Lower leg skin (tissue), 3 donors: ENCODE data around the gene SKAP1.

ENCODE experiments used
- POLR2A ChIP-seq, 2 donors: fragments of 450-650 bp; IDR thresholded peaks; one replicate each; pipeline ENCODE4 v1.6.1; 2016 to 2017; ENCODE audit warnings: antibody characterized with exemption in 2 of 2, mild to moderate bottlenecking in 1 of 2, moderate library complexity in 1 of 2
- TF ChIP-seq, protein P1 (sequence below), 3 donors: fragments of 450-650 bp; IDR thresholded peaks; one replicate each; pipeline ENCODE4 v1.5.1; 2016; ENCODE audit warnings: antibody characterized with exemption in 3 of 3, mild to moderate bottlenecking in 3 of 3, moderate library complexity in 2 of 3

DNA sequence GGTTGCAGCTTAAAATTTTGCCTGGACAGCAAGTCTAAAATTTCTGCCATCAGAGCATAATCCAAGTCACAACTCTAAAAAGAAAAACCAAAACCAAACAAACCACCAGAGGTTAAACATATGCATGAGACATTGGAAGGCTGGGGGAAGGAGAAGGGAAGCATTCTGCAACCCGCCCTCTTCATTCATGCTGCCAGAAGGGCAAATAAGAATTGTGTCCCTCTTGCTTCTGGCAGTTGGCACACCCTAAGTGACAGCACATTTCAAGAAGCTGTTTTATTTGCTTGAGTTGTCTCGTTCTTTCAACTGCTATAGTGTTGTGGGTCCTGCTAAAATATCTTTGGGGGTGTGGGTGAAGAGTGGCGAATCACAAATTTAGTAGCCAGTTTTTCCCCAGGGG, 99.6 kb downstream of the SKAP1 start:
- no peak for TF ChIP-seq POLR2A (IDR thresholded peaks at IDR 0.05)
- TF ChIP-seq, protein P1, sequence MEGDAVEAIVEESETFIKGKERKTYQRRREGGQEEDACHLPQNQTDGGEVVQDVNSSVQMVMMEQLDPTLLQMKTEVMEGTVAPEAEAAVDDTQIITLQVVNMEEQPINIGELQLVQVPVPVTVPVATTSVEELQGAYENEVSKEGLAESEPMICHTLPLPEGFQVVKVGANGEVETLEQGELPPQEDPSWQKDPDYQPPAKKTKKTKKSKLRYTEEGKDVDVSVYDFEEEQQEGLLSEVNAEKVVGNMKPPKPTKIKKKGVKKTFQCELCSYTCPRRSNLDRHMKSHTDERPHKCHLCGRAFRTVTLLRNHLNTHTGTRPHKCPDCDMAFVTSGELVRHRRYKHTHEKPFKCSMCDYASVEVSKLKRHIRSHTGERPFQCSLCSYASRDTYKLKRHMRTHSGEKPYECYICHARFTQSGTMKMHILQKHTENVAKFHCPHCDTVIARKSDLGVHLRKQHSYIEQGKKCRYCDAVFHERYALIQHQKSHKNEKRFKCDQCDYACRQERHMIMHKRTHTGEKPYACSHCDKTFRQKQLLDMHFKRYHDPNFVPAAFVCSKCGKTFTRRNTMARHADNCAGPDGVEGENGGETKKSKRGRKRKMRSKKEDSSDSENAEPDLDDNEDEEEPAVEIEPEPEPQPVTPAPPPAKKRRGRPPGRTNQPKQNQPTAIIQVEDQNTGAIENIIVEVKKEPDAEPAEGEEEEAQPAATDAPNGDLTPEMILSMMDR (IDR thresholded peaks at IDR 0.05): no peak
